Right ventricle myocardium superior (tissue), 1 donor: ENCODE measurements around the gene MRC1. TPM values are rescaled to one million over a fixed set of nuclear protein-coding genes. Genes with fewer than 3 reads are reported as not detected.
"Not testable (repeated sequence)": the region's sequence is repeated elsewhere in the genome, so short reads cannot be mapped to it uniquely, and the experiment has no call there.

Experiments used
- ATAC-seq: fragments of 200-7000 bp; cut with Tn5 transposase; one replicate; pipeline ENCODE4 v1.9.1; 2020; ENCODE audit warnings: mild to moderate bottlenecking; ENCODE audit not compliant: poor library complexity
- DNase-seq: peaks from one replicate; pipeline ENCODE4 v3.0.0-alpha.2; 2020
- intact Hi-C: fragments of 100-400 bp; cut with DNase I; formaldehyde crosslinking; loops from one replicate; pipeline ENCODE4 v1.11.2; 2022
- microRNA-seq: library from miRNA; unstranded; fragments of <30 nt; microRNA quantifications from one replicate; pipeline ENCODE4 v1.2.0, GENCODE V29; 2020
- total RNA-seq: library from RNA; stranded (reverse); fragmentation: NEBNext Ultra II Directional; extraction: Animal tissue kit (Norgen Biotek cat#: 25700); gene quantifications from one replicate; pipeline ENCODE4 v1.2.1, GENCODE V29; 2021
- donor health status: DM: no; HTN: yes; CAD: no; lungs with severe emphysema.

The MRC1 gene
- total RNA-seq, 1 donor from 2014 or later = 27.0 TPM

- intact Hi-C loops = no loop called here
- no peak for DNase-seq
- peak; percentile 62 for ATAC-seq
These were observed 114.6 kb downstream of the MRC1 start for GRCh38 chr10:17923728-17924127.

GRCh38 chr10:17943033-17943745 lies 134.0 kb downstream of the MRC1 start:
- no peak for ATAC-seq
- intact Hi-C loops = no loop called here
- no peak for DNase-seq

- ATAC-seq = not testable (repeated sequence)
These were observed 141.1 kb downstream of the MRC1 start for GRCh38 chr10:17950269-17950668.

GRCh38 chr10:17950726-17951125 lies 141.6 kb downstream of the MRC1 start:
- intact Hi-C loops = no loop called here
- ATAC-seq = no peak
- no peak for DNase-seq

More at GRCh38 chr10:17950269-17950668, 141.1 kb downstream of the MRC1 start:
- DNase-seq, intact Hi-C loops: not testable (repeated sequence)

- ATAC-seq (no peak), DNase-seq (no peak)
- intact Hi-C loops = no loop called here
These were observed 142.8 kb downstream of the MRC1 start, which contains the start of gene SLC39A12 for GRCh38 chr10:17951868-17952371. Gene SLC39A12 (plus strand): TSS chr10:17951918. CDS start chr10:17953277, 1,359 bp downstream.

GRCh38 chr10:17954372-17954771 lies 145.2 kb downstream of the MRC1 start:
- DNase-seq, ATAC-seq, intact Hi-C loops: not testable (repeated sequence)

GRCh38 chr10:17954861-17955260 lies 145.7 kb downstream of the MRC1 start:
- DNase-seq = no peak
- no peak for ATAC-seq
- intact Hi-C loops = no loop called here

- intact Hi-C loops = no loop called here
- ATAC-seq (no peak), DNase-seq (no peak)
These were observed 148.9 kb downstream of the MRC1 start for GRCh38 chr10:17958049-17958448.

- no peak for ATAC-seq
- no peak for DNase-seq
- intact Hi-C loops = no loop called here
These were observed 150.7 kb downstream of the MRC1 start for GRCh38 chr10:17959870-17960269.

Small RNA genes lying within 50 kb of the gene (microRNA-seq; reads per million reads assigned to microRNA genes)
- 6.1 reads per million, percentile 18 among the genes with 10 or more reads in this experiment for gene MIR511

Other genes with a start within 250 kb of the MRC1 start
- gene HACD1, start 192.0 kb upstream of the MRC1 start, total RNA-seq = 139 TPM
- gene STAM, start 165.2 kb upstream of the MRC1 start, total RNA-seq = 18.0 TPM
- 0.43 TPM for gene TMEM236, start 57.1 kb upstream of the MRC1 start, total RNA-seq
- gene SLC39A12, start 142.6 kb downstream of the MRC1 start, total RNA-seq = not detected